Fibroblast of the conjunctiva (primary cell): Measurements from ENCODE around the gene SLC47A2.
"Not testable (repeated sequence)": the region's sequence is repeated elsewhere in the genome, so short reads cannot be mapped to it uniquely, and the experiment has no call there.

Experiments used
- DNase-seq: peaks from one replicate; pipeline ENCODE4 v3.0.0-alpha.2; 2010; ENCODE audit warnings: low read depth

The SLC47A2 gene

GRCh38 chr17:19670908-19671307 lies 45.5 kb downstream of the SLC47A2 start:
- DNase-seq = no peak

GRCh38 chr17:19669680-19670079 lies 46.7 kb downstream of the SLC47A2 start:
- not testable (repeated sequence) for DNase-seq

DNA sequence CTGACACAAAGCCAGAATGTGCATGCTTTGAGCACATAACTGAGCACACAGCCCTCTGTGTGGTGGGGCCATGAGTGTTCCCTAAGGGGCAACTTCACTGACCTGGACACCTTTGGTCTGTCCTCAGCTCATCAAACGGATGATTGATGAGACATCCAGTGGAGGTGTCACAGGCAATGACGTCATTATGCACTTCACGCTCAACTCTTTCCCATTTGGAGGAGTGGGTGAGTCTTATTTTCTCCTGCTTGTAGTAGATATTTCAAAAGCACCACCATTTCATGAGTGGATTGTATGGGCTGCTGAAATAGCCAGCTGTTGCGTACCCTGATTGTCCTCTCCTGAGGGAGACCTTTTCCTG lies 51.6 kb downstream of the SLC47A2 start:
- no peak for DNase-seq

DNA sequence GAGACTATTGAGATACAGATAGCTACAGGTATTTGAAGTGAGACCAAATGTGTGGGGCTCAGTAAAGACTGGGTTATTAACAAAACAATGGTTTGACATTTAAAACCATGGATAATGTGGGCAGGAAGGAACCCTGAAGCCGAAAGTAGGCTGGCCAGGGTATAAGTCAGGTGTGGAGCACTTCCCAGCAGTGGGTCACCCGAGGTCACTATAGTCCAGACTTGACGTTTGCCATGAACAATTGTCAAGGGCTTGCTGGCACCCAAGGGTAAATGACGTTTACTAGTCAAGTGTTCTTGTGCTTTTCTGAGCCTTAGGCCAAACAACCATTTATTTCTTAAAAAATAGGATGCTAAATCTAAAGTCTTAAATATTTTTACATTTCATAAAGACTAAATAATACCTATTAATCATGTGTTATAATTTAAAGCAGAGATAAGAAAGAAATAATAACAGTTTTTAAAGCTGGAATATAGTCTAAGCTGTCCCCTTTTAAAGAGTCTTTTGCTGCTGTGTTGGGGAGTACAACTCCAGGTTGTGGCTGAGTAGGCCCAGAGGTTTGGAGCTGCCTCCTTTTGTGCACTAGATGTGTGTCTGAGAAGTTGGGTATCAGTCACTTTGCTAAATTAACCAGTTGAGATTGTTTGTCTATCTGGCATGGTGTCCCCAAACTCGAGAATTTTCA lies 52.1 kb downstream of the SLC47A2 start:
- DNase-seq = no peak

DNA sequence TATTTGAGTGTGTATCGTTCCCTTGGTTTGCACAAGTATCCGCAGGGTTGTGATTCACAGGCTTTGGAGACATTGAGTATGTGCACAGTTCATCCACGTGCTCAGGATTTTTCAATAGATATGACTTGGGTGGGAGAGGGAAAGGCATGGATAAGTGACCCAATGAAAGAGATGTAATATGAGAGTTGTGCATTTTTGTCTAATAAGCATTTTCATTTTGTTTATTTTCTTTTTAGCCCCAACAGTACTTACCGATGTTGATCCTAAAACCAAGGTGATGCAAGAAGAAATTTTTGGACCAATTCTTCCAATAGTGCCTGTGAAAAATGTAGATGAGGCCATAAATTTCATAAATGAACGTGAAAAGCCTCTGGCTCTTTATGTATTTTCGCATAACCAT lies 53.3 kb downstream of the SLC47A2 start:
- no peak for DNase-seq

- no peak for DNase-seq
These were observed 55.3 kb downstream of the SLC47A2 start for GRCh38 chr17:19661121-19661520.

- DNase-seq = no peak
These were observed 56.0 kb downstream of the SLC47A2 start for GRCh38 chr17:19660219-19660870.

- DNase-seq = no peak
These were observed 56.8 kb downstream of the SLC47A2 start for GRCh38 chr17:19659366-19660177.

DNA sequence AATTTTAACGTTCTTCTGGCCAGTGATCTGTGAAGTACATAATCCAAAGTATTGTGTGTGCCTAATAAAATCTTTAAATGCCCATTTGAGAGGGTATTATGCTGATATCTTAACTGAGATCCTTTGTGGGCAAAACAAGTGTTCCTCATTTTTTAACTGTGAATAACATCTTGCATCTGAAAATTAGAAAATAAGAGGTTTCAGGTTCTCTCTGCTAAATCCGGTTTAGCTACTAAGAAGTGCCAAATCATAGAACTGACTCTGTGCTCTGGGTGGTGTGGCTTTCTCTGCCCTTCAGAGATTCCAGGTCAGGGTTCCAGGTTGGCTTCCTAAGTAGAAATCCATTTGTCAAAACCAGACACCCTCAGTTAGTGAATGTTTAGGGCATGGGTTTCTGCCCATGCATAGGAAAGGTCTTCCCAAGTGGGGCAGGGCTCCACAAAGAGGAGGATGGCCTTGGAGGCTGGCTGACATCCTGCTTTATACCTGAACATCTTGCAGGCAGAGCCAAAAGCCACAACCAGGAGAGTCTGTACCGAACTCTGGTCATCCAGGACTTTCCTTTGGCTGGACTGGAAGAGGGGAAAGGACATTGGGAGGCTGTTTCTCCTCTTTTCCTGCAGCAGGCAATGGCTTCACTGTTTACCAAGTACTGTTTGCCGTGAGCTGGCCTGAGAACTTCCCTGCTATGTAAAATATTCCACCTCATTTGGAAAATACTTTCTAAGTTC lies 59.4 kb downstream of the SLC47A2 start:
- no peak for DNase-seq

- DNase-seq = no peak
These were observed 60.0 kb downstream of the SLC47A2 start for GRCh38 chr17:19656336-19656735.

DNA sequence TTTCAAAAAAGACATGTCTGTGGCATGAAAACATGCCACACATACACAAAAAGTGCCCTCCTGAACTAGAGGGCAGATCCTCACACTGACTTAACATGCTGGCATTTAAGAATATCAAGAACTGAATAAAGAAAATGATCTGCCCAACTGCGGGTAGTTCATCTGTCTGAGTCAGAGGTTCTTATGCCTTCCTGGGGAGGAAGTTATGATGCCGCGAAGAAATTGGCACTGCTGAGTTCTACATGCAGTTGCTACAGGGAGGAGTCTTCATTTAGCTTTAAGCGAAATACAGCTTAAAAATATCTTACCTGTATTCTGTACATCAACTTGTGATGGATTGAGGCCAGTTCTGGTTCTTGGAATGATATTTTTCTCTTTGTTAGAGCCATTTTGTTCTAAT lies 61.5 kb downstream of the SLC47A2 start:
- DNase-seq = no peak

DNA sequence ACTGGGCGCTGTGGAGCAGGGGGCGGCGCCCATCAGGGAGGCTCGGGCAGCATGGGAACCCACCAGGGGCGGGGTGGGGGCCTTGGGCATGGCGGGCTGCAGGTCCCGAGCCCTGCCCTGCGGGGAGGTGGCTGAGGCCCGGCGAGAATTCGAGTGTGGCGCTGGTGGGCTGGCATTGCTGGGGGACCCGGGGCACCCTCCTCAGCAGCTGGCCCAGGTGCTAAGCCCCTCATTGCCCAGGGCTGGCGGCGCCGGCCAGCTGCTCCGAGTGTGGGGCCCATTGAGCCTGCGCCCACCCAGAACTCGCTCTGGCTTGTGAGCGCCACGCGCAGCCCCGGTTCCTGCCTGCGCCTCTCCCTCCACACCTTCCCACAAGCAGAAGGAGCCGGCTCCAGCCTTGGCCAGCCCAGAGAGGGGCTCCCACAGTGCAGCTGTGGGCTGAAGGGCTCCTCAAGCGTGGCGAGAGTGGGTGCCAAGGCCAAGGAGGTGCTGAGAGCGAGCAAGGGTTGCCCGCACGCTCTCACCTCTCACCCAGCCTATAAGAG lies 62.0 kb downstream of the SLC47A2 start:
- no peak for DNase-seq

GRCh38 chr17:19652595-19652994 lies 63.8 kb downstream of the SLC47A2 start:
- no peak for DNase-seq

DNA sequence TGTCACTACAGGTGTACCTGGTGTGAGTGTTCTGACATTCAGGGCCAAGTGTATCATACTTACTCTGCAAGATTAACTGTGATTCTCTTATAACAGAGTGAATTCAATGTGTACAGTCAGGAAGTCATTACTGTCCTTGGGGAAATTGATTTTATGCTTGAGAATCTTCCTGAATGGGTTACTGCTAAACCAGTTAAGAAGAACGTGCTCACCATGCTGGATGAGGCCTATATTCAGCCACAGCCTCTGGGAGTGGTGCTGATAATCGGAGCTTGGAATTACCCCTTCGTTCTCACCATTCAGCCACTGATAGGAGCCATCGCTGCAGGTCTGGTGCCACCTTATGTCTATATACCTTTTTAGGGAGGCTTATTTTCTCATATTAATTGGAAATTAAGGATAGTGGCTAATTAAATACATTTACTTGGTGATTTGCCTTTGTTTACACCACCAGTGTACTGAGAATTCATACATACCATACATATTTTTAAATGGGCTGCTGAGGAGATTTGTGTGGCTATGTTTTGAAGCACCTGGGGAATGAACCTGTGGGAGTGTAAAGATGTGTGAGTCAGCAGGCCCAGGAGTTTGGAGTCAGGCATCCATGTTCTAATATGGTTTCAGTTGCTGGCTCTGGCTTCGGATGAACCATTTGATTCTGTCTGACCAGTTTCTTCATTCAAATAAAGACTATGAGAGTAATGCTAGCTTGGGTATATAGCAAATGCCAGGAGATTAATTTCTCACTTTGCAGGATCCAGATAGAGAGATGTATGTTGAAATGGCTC lies 64.7 kb downstream of the SLC47A2 start:
- DNase-seq = no peak

DNA sequence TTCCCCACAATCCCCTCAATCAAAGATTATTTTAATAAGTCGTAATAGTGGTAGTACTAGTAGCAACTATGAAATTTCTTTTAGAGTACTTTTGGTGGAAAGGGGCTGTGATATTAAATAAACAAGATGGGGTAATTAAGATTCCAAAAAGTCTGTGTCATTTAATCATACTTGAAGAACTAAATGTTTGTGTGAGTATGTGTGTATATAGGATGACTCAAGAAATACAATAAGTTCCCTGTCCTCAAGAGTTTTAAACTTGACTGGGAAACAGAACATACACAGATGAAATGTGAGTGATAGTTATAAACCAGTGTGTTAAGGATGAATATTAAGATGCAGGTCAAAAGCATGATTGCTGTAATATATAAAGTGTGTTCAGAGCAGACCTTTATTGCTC lies 65.6 kb downstream of the SLC47A2 start:
- DNase-seq = no peak

DNA sequence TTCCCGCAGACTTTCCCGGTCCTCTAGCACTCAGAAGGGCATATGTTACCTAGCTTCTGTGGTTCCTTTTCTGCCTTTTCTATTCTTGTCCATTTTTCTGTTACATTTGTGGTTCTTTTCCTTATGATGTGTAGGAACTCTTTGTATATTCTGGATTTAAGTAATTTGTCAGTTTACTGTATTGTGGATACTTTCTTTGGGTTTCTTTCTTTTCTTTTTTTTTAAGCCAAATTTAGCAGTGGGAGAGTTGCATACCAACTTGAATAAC lies 67.2 kb downstream of the SLC47A2 start:
- no peak for DNase-seq

GRCh38 chr17:19648475-19649273 lies 67.7 kb downstream of the SLC47A2 start, which contains the start of gene ALDH3A2:
Gene ALDH3A2 (plus strand): TSS chr17:19648751. CDS start chr17:19648972, 221 bp downstream.
- DNase-seq = peak; percentile 88

DNA sequence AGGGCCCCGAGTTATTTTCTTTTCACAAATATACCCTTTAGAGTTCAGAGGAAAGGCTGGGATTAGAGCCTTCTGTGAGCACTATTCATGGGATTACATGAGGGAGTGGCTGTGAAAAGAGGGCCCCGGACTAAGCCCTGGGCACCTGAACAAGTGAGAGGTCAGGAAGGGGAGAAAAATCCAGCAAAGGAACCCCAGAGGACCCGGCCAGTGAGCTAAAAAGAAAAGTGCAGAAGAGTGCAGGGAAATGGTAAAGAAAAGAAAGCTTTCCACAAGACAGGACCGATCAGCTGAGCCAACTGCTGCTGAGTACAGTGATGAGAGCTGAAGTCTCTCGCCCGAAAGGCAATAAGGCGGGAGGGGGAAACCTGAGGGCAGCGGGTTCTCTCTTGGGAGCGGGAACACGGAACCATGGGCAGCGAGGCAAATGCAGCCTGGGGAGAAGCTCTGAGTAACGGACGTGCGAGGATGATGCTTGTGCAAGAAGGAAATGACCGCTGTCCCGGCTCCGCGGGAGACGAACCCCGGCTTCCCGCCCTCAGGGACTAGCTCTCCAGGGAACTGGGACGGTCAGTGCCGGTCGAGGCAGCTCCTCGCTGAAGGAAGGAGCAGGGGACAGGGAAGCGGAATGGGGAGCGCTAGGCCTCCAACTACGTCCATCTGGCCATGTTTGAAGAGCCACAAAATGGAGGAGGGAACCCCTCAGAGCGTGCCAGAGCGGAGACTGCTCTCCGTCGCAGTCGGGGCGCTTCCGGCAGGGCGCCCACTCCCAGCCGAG lies 68.5 kb downstream of the SLC47A2 start:
- peak; percentile 60 for DNase-seq

DNA sequence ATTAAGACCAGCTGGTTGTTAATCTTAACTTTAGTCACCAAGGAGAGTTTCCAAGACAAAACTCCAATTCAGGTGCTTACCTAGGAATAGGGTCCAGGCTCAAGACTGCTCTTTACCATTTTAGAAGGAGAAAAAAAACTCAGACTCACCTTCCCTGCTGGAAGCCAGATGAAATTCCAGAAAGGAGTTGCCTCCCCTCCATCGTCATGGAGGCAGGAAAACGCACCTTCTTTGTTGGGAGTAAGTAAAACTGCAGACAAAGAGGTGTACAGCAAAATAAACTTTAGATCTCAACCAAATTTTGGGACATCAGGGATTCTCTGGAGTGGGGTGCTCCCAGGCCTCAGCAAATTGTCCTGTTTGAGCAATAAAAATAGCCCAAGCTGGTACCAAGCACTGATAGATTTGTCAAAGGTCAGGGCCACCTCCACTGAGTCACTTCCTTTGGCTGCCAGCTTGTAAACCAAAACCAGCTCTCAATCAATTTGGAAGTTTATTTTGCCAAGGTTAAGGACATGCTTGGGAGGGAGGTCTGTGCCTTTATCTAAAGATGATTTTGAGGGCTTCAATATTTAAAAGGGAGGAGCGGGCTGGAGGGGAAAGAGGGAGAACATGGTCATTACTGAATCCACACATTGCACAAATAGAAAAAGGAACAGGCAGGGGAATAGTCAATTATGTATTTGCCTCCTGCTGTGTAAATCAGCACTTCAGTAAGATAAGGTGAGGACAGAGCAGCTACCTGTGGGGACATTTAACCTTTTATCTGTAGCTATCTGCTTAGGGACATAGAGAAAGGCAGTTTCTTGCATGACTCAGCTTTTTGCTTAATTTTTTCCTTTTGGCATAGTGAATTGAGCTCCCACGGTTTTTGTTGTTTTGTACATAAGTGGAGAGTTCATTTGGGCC lies 69.3 kb downstream of the SLC47A2 start:
- DNase-seq = no peak
